SU-DHL-6 (cell line): ENCODE results near the gene LCTL.

Experiments
- H2AFZ ChIP-seq: fragments of 200-600 bp; sonication (generic); 2 replicates; pipeline ENCODE4 v1.6.1; 2014; ENCODE audit warnings: low read depth, mild to moderate bottlenecking, moderate library complexity, mixed read lengths, antibody characterized with exemption, low read length; ENCODE audit not compliant: severe bottlenecking
- H3F3A ChIP-seq: fragments of 200-600 bp; shearing (Covaris generic); 2 replicates; pipeline ENCODE4 v1.6.0; 2016; ENCODE audit warnings: antibody characterized with exemption, mild to moderate bottlenecking; ENCODE audit not compliant: insufficient read depth
- H3K27ac ChIP-seq: fragments of 200-600 bp; sonication (generic); 2 replicates; pipeline ENCODE4 v1.5.1; 2016; ENCODE audit warnings: low read depth, mild to moderate bottlenecking, low read length, moderate library complexity, mixed read lengths
- H3K27me3 ChIP-seq: fragments of 200-600 bp; sonication (generic), shearing (Covaris generic); 2 replicates; pipeline ENCODE4 v1.6.0; 2014; ENCODE audit warnings: mild to moderate bottlenecking, low read length
- H3K36me3 ChIP-seq: fragments of 200-600 bp; sonication (generic); 2 replicates; pipeline ENCODE4 v1.6.1; 2014; ENCODE audit warnings: mild to moderate bottlenecking, low read length, mixed read lengths
- H3K4me2 ChIP-seq: fragments of 300-600, 200-600 bp; shearing (Covaris generic), sonication (generic); 2 replicates; pipeline ENCODE4 v1.6.0; 2014; ENCODE audit warnings: low read length, low read depth, mild to moderate bottlenecking; ENCODE audit not compliant: poor library complexity, severe bottlenecking
- H3K4me3 ChIP-seq: fragments of 200-600 bp; sonication (generic); 2 replicates; pipeline ENCODE4 v1.5.1; 2014; ENCODE audit warnings: antibody characterized with exemption, low read length, mild to moderate bottlenecking, mixed read lengths; ENCODE audit not compliant: insufficient read depth, poor library complexity, severe bottlenecking
- H3K79me2 ChIP-seq: fragments of 200-600 bp; sonication (generic); 2 replicates; pipeline ENCODE4 v1.6.1; 2014; ENCODE audit warnings: mild to moderate bottlenecking, low read length, moderate library complexity; ENCODE audit not compliant: insufficient read depth
- H3K9ac ChIP-seq: fragments of 200-600 bp; sonication (generic); 2 replicates; pipeline ENCODE4 v1.7.0; 2014; ENCODE audit warnings: mild to moderate bottlenecking, low read length
- H3K9me2 ChIP-seq: fragments of 200-600 bp; sonication (generic); replicated peaks from 2 replicates; pipeline ENCODE4 v1.6.1; 2014; ENCODE audit warnings: low read length; ENCODE audit not compliant: insufficient read depth
- H3K9me3 ChIP-seq: fragments of 200-600 bp; sonication (generic); 2 replicates; pipeline ENCODE4 v1.6.1; 2014; ENCODE audit warnings: low read length, mixed read lengths; ENCODE audit not compliant: insufficient read depth
- H4K20me1 ChIP-seq: fragments of 200-600 bp; sonication (generic); 2 replicates; pipeline ENCODE4 v1.6.1; 2014; ENCODE audit warnings: low read depth, mild to moderate bottlenecking, antibody characterized with exemption, low read length, moderate library complexity, mixed read lengths
- EZH2phosphoT487 ChIP-seq: fragments of 200-600 bp; sonication (generic), shearing (Covaris generic); conservative IDR thresholded peaks from 2 replicates; pipeline ENCODE4 v1.6.1; 2018; ENCODE audit warnings: mild to moderate bottlenecking, antibody characterized with exemption, low read length, moderate library complexity, mixed read lengths
- TF ChIP-seq, protein P1 (sequence below): fragments of 200-600 bp; sonication (generic); IDR thresholded peaks from one replicate; pipeline ENCODE4 v1.5.1; 2017; ENCODE audit warnings: antibody characterized with exemption, mild to moderate bottlenecking, low read length, moderate library complexity; ENCODE audit not compliant: insufficient read depth, poor library complexity, severe bottlenecking

The LCTL gene

DNA sequence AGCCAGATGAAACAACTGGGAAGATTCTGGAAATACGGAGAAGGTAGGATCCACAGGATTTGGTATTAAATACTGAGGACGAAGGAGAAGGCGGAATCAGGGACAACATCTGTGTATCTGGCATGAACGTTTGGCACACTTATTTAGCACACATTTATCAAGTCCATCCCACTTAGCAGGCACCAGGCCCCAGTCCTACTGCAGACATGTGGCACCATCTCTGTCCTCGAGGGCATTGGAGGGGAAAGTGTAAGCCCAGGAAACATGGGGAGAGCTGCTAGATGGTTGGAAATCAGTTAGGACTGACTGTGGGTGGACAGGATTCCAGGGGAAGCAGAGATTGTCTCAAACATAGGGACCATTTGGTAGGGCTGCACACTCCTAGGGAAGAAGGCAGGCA lies 29.0 kb upstream of the LCTL start:
- Histone ChIP-seq H3F3A (no peaks in the 10 kb centered on the region), H3K4me2 (no peak overlapping the region), H3K4me3 (no peak overlapping the region), H3K27me3 (no peaks in the 10 kb centered on the region), H4K20me1 (no peaks in the 10 kb centered on the region), H3K27ac (no peak overlapping the region), H3K9me3 (no peaks in the 10 kb centered on the region), H3K79me2 (no peaks in the 10 kb centered on the region), H2AFZ (no peak overlapping the region), H3K9me2 (no peaks in the 10 kb centered on the region), H3K36me3 (no peaks in the 10 kb centered on the region), H3K9ac (no peak overlapping the region)
- TF ChIP-seq, protein P1, sequence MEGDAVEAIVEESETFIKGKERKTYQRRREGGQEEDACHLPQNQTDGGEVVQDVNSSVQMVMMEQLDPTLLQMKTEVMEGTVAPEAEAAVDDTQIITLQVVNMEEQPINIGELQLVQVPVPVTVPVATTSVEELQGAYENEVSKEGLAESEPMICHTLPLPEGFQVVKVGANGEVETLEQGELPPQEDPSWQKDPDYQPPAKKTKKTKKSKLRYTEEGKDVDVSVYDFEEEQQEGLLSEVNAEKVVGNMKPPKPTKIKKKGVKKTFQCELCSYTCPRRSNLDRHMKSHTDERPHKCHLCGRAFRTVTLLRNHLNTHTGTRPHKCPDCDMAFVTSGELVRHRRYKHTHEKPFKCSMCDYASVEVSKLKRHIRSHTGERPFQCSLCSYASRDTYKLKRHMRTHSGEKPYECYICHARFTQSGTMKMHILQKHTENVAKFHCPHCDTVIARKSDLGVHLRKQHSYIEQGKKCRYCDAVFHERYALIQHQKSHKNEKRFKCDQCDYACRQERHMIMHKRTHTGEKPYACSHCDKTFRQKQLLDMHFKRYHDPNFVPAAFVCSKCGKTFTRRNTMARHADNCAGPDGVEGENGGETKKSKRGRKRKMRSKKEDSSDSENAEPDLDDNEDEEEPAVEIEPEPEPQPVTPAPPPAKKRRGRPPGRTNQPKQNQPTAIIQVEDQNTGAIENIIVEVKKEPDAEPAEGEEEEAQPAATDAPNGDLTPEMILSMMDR: no peak
- no peak for TF ChIP-seq EZH2phosphoT487

DNA sequence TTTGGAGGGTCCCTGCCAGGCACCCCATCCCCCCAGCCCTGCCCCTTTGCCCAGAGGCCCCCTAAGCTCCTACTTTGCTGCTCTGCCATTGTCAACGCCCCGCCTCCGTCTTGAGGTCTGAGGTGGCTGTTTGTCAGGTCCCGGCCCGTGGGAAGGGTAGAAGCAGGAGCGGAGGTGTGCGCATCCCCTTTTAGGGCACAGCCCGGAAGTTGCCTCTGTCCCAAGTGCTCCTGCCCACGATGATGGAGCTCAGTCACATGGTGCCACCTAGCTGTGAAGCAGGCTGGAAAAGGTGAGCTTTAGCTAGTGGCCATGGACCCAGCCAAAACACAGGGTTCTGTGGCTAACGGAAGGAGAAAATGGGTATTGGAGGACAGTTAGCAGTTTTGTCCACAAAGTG lies 28.5 kb upstream of the LCTL start:
- no peak overlapping the region for H2AFZ ChIP-seq
- TF ChIP-seq EZH2phosphoT487: no peak
- TF ChIP-seq, protein P1: no peak
- no peak overlapping the region for H3K27ac ChIP-seq
- no peaks in the 10 kb centered on the region for H3K79me2 ChIP-seq
- no peak overlapping the region for H3K4me3 ChIP-seq
- no peak overlapping the region for H3K9ac ChIP-seq
- no peaks in the 10 kb centered on the region for H4K20me1 ChIP-seq
- no peaks in the 10 kb centered on the region for H3K9me2 ChIP-seq
- H3K27me3 ChIP-seq: no peaks in the 10 kb centered on the region
- no peaks in the 10 kb centered on the region for H3K9me3 ChIP-seq
- no peak overlapping the region for H3K4me2 ChIP-seq
- H3F3A ChIP-seq: no peaks in the 10 kb centered on the region
- no peaks in the 10 kb centered on the region for H3K36me3 ChIP-seq

DNA sequence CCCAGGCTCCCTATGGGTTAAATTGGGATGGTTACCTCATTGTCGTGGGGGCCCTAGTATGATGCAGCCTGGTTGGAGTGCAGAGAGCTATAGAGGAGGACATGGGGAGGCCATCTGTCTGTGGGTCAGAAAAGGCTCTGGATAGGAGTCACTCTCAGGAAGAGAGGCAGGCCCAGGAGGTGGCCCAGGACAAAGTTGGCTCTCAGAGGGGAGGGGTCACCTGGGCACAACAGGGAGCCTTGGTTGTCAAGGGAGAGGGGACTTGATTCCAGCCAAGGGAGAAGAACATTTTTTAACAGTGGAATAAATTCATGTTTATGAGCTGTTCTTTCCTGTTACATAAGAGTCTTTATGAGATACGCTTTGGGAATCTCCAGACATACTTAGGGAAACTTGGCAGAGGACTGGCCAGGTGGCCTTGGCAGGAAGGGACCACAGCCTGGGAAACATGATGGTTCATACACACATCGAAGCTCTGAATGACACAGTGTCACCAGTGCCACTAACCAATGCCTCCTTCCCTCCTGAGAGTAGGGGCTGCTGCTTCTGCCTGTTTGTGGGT lies 27.5 kb upstream of the LCTL start:
- Histone ChIP-seq H3K79me2 (no peaks in the 10 kb centered on the region), H3K4me2 (no peak overlapping the region), H3K36me3 (no peaks in the 10 kb centered on the region), H3F3A (no peaks in the 10 kb centered on the region), H3K27ac (no peak overlapping the region), H3K4me3 (no peak overlapping the region), H3K9ac (no peak overlapping the region), H3K9me3 (no peaks in the 10 kb centered on the region), H3K27me3 (no peaks in the 10 kb centered on the region), H3K9me2 (no peaks in the 10 kb centered on the region), H2AFZ (no peak overlapping the region), H4K20me1 (no peaks in the 10 kb centered on the region)
- no peak for TF ChIP-seq EZH2phosphoT487
- TF ChIP-seq, protein P1: no peak
